AG09319 (cell line): Measurements from ENCODE around the gene ANLN.

Experiments
- DNase-seq: peaks from one replicate; pipeline ENCODE4 v3.0.0-alpha.2; 2010; ENCODE audit warnings: low read depth; ENCODE audit errors: extremely low read depth
- CTCF ChIP-seq: IDR thresholded peaks from 2 replicates; pipeline ENCODE4 v1.5.1; 2011; ENCODE audit warnings: low read depth, mild to moderate bottlenecking, inconsistent platforms, low read length, moderate library complexity

The ANLN gene

GRCh38 chr7:36389371-36390198 is at the start of gene ANLN:
Gene ANLN, plus strand, starts transcription at chr7:36389862. Its CDS starts 165 bp downstream, at chr7:36390027.
- DNase-seq, result peak; percentile 86
- no peak for TF ChIP-seq CTCF

GRCh38 chr7:36343548-36343947 is 46.1 kb upstream of the ANLN start:
- TF ChIP-seq CTCF, result no peak
- no peak for DNase-seq

GRCh38 chr7:36344622-36345021 is 45.0 kb upstream of the ANLN start:
- no peak for DNase-seq
- TF ChIP-seq CTCF, result no peak

GRCh38 chr7:36346260-36346831 is 43.3 kb upstream of the ANLN start:
- DNase-seq, result no peak
- no peak for TF ChIP-seq CTCF

- TF ChIP-seq CTCF, result no peak
- DNase-seq, result peak; percentile 7
Observed at GRCh38 chr7:36348256-36348655, 41.4 kb upstream of the ANLN start.

- no peak for DNase-seq
- TF ChIP-seq CTCF, result no peak
Observed at GRCh38 chr7:36348771-36349170, 40.9 kb upstream of the ANLN start.

- DNase-seq, result no peak
- no peak for TF ChIP-seq CTCF
Observed at GRCh38 chr7:36349626-36350025, 40.0 kb upstream of the ANLN start.
